GM12878 (cell line): ENCODE data around the gene TPRN. TPM values are rescaled to one million over a fixed set of nuclear protein-coding genes. Genes with fewer than 3 reads are reported as not detected.

Source experiments
- ATAC-seq: fragments of 200-7000 bp; cut with Tn5 transposase; 3 replicates; pipeline ENCODE4 v1.9.1; 2020; ENCODE audit warnings: mild to moderate bottlenecking, moderate library complexity
- BruUV-seq: library from RNA; stranded (reverse); fragments of 400-500 nt; replicated peaks from 2 replicates; lab custom pipeline; 2021; lab: Mats Ljungman, UMichigan
- CTCF ChIA-PET: fragments of 300-600 bp; sonication (Branson Sonifier 250); formaldehyde crosslinking; extraction: SDS; loops from one replicate; lab custom pipeline; 2021; ENCODE audit warnings: inconsistent platforms; lab: Yijun Ruan, JAX
- POLR2A ChIA-PET: fragments of 350-600 bp; formaldehyde crosslinking; extraction: SDS; loops from one replicate; lab custom pipeline; 2021; ENCODE audit warnings: inconsistent platforms; lab: Charles Lee
- RAD21 ChIA-PET: fragments of 300-600 bp; sonication (Branson Sonifier 250); formaldehyde crosslinking; loops from one replicate; lab custom pipeline; 2023; ENCODE audit warnings: antibody characterized with exemption; ENCODE audit not compliant: unreplicated experiment; lab: Charles Lee
- SMC1A ChIA-PET: fragments of 300-600 bp; sonication (Branson Sonifier 250); formaldehyde crosslinking; loops from one replicate; lab custom pipeline; 2023; ENCODE audit not compliant: unreplicated experiment, uncharacterized antibody; lab: Charles Lee
- DNase-seq: peaks from one replicate; pipeline ENCODE4 v3.0.0-alpha.2; 2011; ENCODE audit warnings: low read depth, low spot score
- FAIRE-seq: peaks from 3 replicates; lab custom pipeline; 2011; peaks lifted over from hg19 to GRCh38; lab: Jason Lieb, UNC
- H2AFZ ChIP-seq: 2 replicates; pipeline ENCODE4 v1.6.0; 2011; ENCODE audit warnings: low read depth, low read length, control low read depth; ENCODE audit not compliant: control insufficient read depth
- H3K27ac ChIP-seq: 2 replicates; pipeline ENCODE4 v1.5.1; 2011; ENCODE audit warnings: control low read depth; ENCODE audit not compliant: control insufficient read depth, insufficient read depth
- H3K27me3 ChIP-seq, 2 experiments: replicated peaks in 1 of 2; 2 replicates each; pipeline versions ENCODE4 v1.6.0 to v1.6.1; 2011; ENCODE audit warnings: low read length in 1 of 2; ENCODE audit not compliant: control insufficient read depth in 2 of 2, insufficient read depth in 2 of 2
- H3K36me3 ChIP-seq, 2 experiments: 2 replicates each; pipeline ENCODE4 v1.5.1; 2011; ENCODE audit warnings: low read length in 1 of 2; ENCODE audit not compliant: control insufficient read depth in 2 of 2, insufficient read depth in 2 of 2
- H3K4me1 ChIP-seq: 2 replicates; pipeline ENCODE4 v1.6.1; 2011; ENCODE audit warnings: mild to moderate bottlenecking, low read length, moderate library complexity, mixed read lengths; ENCODE audit not compliant: control insufficient read depth, insufficient read depth
- H3K4me2 ChIP-seq: 2 replicates; pipeline ENCODE4 v1.6.0; 2011; ENCODE audit warnings: control low read depth; ENCODE audit not compliant: control insufficient read depth, insufficient read depth
- H3K4me3 ChIP-seq: fragments of 200-600 bp; sonication (generic); 2 replicates; pipeline ENCODE4 v1.5.1; 2016
- H3K79me2 ChIP-seq: 2 replicates; pipeline ENCODE4 v1.6.0; 2011; ENCODE audit warnings: low read length; ENCODE audit not compliant: control insufficient read depth, insufficient read depth
- H3K9ac ChIP-seq: 2 replicates; pipeline ENCODE4 v1.8.0; 2011; ENCODE audit warnings: low read length, control low read depth, mixed read lengths; ENCODE audit not compliant: control insufficient read depth, insufficient read depth
- H3K9me3 ChIP-seq: replicated peaks from 3 replicates; pipeline ENCODE4 v1.5.1; 2011; ENCODE audit warnings: mild to moderate bottlenecking, low read length; ENCODE audit not compliant: control insufficient read depth, insufficient read depth
- H4K20me1 ChIP-seq: 2 replicates; pipeline ENCODE4 v1.6.0; 2011; ENCODE audit not compliant: control insufficient read depth, insufficient read depth
- BMI1 ChIP-seq: fragments of 450-650 bp; IDR thresholded peaks from 2 replicates; pipeline ENCODE4 v1.6.1; 2016; ENCODE audit warnings: mild to moderate bottlenecking, moderate library complexity, borderline replicate concordance
- BRCA1 ChIP-seq: IDR thresholded peaks from 2 replicates; pipeline ENCODE4 v1.6.1; 2011; ENCODE audit warnings: low read depth, low read length, improper control_type of control experiment
- CHD1 ChIP-seq: IDR thresholded peaks from 2 replicates; pipeline ENCODE4 v1.6.1; 2012; ENCODE audit warnings: low read depth, low read length, improper control_type of control experiment
- EGR1 ChIP-seq, 2 experiments: IDR thresholded peaks; 1 replicate in 1 of 2; 2 replicates in 1 of 2; pipeline ENCODE4 v1.6.1; 2011 to 2012; ENCODE audit warnings: low read depth in 2 of 2, low read length in 2 of 2, borderline replicate concordance in 1 of 2, mild to moderate bottlenecking in 1 of 2, moderate library complexity in 1 of 2
- KLF5 ChIP-seq: fragments of 450-650 bp; IDR thresholded peaks from 2 replicates; pipeline ENCODE4 v1.6.1; 2014; ENCODE audit warnings: mild to moderate bottlenecking; ENCODE audit not compliant: partially characterized antibody
- MXI1 ChIP-seq: fragments of 150-350 bp; IDR thresholded peaks from 2 replicates; pipeline ENCODE4 v1.6.1; 2011; ENCODE audit warnings: low read depth, mild to moderate bottlenecking, inconsistent platforms, low read length, improper control_type of control experiment
- MYB ChIP-seq: fragments of 150-350 bp; IDR thresholded peaks from 2 replicates; pipeline ENCODE4 v1.6.1; 2014; ENCODE audit warnings: mild to moderate bottlenecking, low read depth, low read length, borderline replicate concordance
- NFIC ChIP-seq: IDR thresholded peaks from 2 replicates; pipeline ENCODE4 v1.6.1; 2012; ENCODE audit warnings: low read depth, mild to moderate bottlenecking, inconsistent platforms, low read length, moderate library complexity
- NFXL1 ChIP-seq: fragments of 450-650 bp; IDR thresholded peaks from 2 replicates; pipeline ENCODE4 v1.6.1; 2017; ENCODE audit warnings: antibody characterized with exemption, mild to moderate bottlenecking, borderline replicate concordance
- NR2C2 ChIP-seq: IDR thresholded peaks from 2 replicates; pipeline ENCODE4 v1.6.1; 2011; ENCODE audit warnings: borderline replicate concordance, low read depth; ENCODE audit not compliant: control insufficient read depth, insufficient read length
- SP1 ChIP-seq: IDR thresholded peaks from one replicate; pipeline ENCODE4 v1.6.1; 2011; ENCODE audit warnings: low read depth, low read length
- ZNF207 ChIP-seq: fragments of 450-650 bp; IDR thresholded peaks from 2 replicates; pipeline ENCODE4 v1.6.1; 2014; ENCODE audit warnings: antibody characterized with exemption, mild to moderate bottlenecking, borderline replicate concordance
- WGBS: methylation state at CpG from one replicate; pipeline ENCODE4 v1.1.6; 2016; ENCODE audit warnings: low lambda C conversion rate; ENCODE audit not compliant: insufficient replicate concordance, insufficient coverage; ENCODE audit errors: missing lambda C conversion rate; 5-methylcytosine and 5-hydroxymethylcytosine counted together
- in situ Hi-C: fragments of 300-500 bp; cut with MboI; formaldehyde crosslinking; loops from 9 replicates; pipeline ENCODE4 v1.14.3; 2018; ENCODE audit warnings: mixed read lengths
- intact Hi-C: fragments of 100-400 bp; cut with micrococcal nuclease; formaldehyde crosslinking; loops from one replicate; pipeline ENCODE4 v1.14.2; 2022; ENCODE audit not compliant: unreplicated experiment
- polyA plus RNA-seq, 11 experiments: library from polyadenylated mRNA; depleted of rRNA in 4 of 11; unstranded in 6 of 11; stranded (reverse) in 5 of 11; fragments of >200 nt; fragmentation: Nextera tagmentation in 4 of 11; fragmentation: Illumina TruSeq in 1 of 11; extraction: Ambion mirVana in 4 of 11; extraction: Trizol in 1 of 11; gene quantifications; 1 replicate in 1 of 11; 2 replicates in 10 of 11; pipeline versions ENCODE4 v1.2.1 to v1.2.3, GENCODE V29; 2011 to 2016; ENCODE audit warnings: inconsistent platforms in 2 of 11, missing spikeins in 2 of 11, low read depth in 1 of 11
- total RNA-seq, 4 experiments: library from RNA; depleted of rRNA in 3 of 4; stranded (reverse); fragments of >200 nt in 3 of 4; fragmentation: Illumina TruSeq in 1 of 4; extraction: Trizol in 1 of 4; gene quantifications; 2 replicates each; pipeline versions ENCODE4 v1.2.1 to v1.2.3, GENCODE V29; 2013 to 2021
- TF ChIP-seq, protein P1 (sequence below): IDR thresholded peaks from 2 replicates; pipeline ENCODE4 v1.6.1; 2012; ENCODE audit warnings: low read length, inconsistent platforms
- TF ChIP-seq, protein P2 (sequence below): fragments of 450-650 bp; conservative IDR thresholded peaks from 2 replicates; pipeline ENCODE4 v1.6.1; 2017; ENCODE audit warnings: mild to moderate bottlenecking, moderate library complexity
- TF ChIP-seq, protein P3 (sequence below): fragments of 450-650 bp; IDR thresholded peaks from 2 replicates; pipeline ENCODE4 v1.6.1; 2017; ENCODE audit warnings: mild to moderate bottlenecking
- TF ChIP-seq, protein P4 (sequence below): fragments of 150-350 bp; IDR thresholded peaks from 2 replicates; pipeline ENCODE4 v1.6.1; 2014; ENCODE audit warnings: mild to moderate bottlenecking, low read depth, low read length

Gene TPRN
- total and polyA plus RNA-seq, 10 of the 15 experiments (the other 5 are each of a cell fraction or from before 2014, with no cell fraction given), result 0.18 to 19.5 (median 3.1) TPM

DNA sequence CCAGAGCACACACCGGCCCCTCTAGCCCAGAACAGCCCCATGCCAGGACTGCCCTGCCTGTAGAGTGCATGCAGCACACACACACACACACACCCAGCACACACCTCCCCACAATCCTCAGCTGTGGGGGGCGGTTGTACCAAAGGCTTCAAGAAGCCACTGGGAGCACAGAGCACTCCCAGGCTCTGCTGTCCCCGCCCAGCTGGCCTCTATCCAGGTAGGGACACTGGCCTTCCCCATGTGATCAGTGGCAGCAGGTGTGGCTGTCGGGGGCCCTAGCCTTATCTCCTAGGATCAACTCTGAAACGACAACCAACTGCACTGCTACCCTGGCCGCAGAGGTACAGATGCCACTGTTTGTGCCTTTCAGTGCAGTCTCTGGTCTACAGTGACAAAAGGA is 14.2 kb downstream of the TPRN start (continued):
- TF ChIP-seq, protein P1, sequence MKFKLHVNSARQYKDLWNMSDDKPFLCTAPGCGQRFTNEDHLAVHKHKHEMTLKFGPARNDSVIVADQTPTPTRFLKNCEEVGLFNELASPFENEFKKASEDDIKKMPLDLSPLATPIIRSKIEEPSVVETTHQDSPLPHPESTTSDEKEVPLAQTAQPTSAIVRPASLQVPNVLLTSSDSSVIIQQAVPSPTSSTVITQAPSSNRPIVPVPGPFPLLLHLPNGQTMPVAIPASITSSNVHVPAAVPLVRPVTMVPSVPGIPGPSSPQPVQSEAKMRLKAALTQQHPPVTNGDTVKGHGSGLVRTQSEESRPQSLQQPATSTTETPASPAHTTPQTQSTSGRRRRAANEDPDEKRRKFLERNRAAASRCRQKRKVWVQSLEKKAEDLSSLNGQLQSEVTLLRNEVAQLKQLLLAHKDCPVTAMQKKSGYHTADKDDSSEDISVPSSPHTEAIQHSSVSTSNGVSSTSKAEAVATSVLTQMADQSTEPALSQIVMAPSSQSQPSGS, result no peak

DNA sequence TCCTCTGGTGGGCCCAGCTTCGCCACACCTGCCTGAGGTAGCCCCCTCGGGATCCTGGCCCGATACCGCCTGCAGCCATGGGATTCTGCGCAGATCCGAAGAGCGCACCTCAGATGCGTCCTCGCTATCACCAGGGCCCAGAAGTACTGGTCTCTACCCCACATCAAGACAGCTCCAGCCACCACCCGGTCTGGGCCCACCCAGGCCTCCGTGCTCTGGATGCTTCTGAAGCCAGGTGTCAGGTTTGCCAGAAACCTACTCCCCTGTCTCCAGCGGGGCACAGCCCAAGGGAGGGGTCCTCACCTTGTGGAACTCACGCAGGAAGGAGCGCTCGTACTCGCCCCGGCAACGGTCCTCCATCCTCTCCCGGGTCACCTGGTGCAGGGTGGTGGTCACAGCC is 14.6 kb downstream of the TPRN start:
- DNase-seq, result no peak
- Histone ChIP-seq H3K36me3 (peaks cover 7 to 24% of the 10 kb centered on the region in 2 experiments), H3K9ac (no peak overlapping the region), H4K20me1 (peaks cover 7% of the 10 kb centered on the region; the same call in 1 of the 2 replicates), H3K27me3 (no peaks in the 10 kb centered on the region), H3K9me3 (no peaks in the 10 kb centered on the region), H3K4me2 (no peak overlapping the region; the same call in 1 of the 2 replicates), H3K27ac (no peak overlapping the region), H3K79me2 (peaks cover 35% of the 10 kb centered on the region), H3K4me1 (peaks cover 22% of the 10 kb centered on the region), H3K4me3 (no peak overlapping the region), H2AFZ (no peak overlapping the region)
- FAIRE-seq, result no peak
- ChIA-PET SMC1A (no interaction called here), POLR2A (interaction anchor here (4.6 kb wide), 1 partner anchor 38 kb away, joined by 22 read pairs; the partner anchor contains the start of genes CYSRT1 and RNF208), RAD21 (no interaction called here), CTCF (no interaction called here)
- in situ Hi-C loops, result no loop called here
- ATAC-seq, result no peak
- no TSS peak for BruUV-seq
- intact Hi-C loops, result loop anchor here (5.0 kb wide), 2 partner anchors 36 to 59 kb away; partner anchors contain the start of gene RNF208
- 93% methylated on average over 19 of the region's 19 CpGs for WGBS
- TF ChIP-seq, protein P2, sequence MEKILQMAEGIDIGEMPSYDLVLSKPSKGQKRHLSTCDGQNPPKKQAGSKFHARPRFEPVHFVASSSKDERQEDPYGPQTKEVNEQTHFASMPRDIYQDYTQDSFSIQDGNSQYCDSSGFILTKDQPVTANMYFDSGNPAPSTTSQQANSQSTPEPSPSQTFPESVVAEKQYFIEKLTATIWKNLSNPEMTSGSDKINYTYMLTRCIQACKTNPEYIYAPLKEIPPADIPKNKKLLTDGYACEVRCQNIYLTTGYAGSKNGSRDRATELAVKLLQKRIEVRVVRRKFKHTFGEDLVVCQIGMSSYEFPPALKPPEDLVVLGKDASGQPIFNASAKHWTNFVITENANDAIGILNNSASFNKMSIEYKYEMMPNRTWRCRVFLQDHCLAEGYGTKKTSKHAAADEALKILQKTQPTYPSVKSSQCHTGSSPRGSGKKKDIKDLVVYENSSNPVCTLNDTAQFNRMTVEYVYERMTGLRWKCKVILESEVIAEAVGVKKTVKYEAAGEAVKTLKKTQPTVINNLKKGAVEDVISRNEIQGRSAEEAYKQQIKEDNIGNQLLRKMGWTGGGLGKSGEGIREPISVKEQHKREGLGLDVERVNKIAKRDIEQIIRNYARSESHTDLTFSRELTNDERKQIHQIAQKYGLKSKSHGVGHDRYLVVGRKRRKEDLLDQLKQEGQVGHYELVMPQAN, result no peak
- TF ChIP-seq NFXL1 (no peak), BRCA1 (no peak), SP1 (no peak), MXI1 (no peak), NFIC (no peak), ZNF207 (no peak), KLF5 (no peak), NR2C2 (no peak), MYB (no peak), CHD1 (no peak), BMI1 (no peak), EGR1 (IDR thresholded peaks at IDR 0.05; ENCODE audit: borderline replicate concordance in 1 of 2, low read depth in 2 of 2, low read length in 2 of 2) (no peak)
- TF ChIP-seq, protein P3, sequence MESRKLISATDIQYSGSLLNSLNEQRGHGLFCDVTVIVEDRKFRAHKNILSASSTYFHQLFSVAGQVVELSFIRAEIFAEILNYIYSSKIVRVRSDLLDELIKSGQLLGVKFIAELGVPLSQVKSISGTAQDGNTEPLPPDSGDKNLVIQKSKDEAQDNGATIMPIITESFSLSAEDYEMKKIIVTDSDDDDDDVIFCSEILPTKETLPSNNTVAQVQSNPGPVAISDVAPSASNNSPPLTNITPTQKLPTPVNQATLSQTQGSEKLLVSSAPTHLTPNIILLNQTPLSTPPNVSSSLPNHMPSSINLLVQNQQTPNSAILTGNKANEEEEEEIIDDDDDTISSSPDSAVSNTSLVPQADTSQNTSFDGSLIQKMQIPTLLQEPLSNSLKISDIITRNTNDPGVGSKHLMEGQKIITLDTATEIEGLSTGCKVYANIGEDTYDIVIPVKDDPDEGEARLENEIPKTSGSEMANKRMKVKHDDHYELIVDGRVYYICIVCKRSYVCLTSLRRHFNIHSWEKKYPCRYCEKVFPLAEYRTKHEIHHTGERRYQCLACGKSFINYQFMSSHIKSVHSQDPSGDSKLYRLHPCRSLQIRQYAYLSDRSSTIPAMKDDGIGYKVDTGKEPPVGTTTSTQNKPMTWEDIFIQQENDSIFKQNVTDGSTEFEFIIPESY, result no peak
- TF ChIP-seq, protein P4, sequence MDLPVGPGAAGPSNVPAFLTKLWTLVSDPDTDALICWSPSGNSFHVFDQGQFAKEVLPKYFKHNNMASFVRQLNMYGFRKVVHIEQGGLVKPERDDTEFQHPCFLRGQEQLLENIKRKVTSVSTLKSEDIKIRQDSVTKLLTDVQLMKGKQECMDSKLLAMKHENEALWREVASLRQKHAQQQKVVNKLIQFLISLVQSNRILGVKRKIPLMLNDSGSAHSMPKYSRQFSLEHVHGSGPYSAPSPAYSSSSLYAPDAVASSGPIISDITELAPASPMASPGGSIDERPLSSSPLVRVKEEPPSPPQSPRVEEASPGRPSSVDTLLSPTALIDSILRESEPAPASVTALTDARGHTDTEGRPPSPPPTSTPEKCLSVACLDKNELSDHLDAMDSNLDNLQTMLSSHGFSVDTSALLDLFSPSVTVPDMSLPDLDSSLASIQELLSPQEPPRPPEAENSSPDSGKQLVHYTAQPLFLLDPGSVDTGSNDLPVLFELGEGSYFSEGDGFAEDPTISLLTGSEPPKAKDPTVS, result no peak
